Mucosa of descending colon (tissue), 3 donors: ENCODE measurements around the gene SLC25A23. TPM values are rescaled to one million over a fixed set of nuclear protein-coding genes. Genes with fewer than 3 reads are reported as not detected.

ENCODE experiments used
- ATAC-seq: fragments of 200-7000 bp; cut with Tn5 transposase; one replicate; pipeline ENCODE4 v1.9.1; 2020; ENCODE audit warnings: mild to moderate bottlenecking, moderate library complexity
- DNase-seq, 3 donors: peaks; one replicate each; pipeline ENCODE4 v3.0.0-alpha.2; 2020
- H3K36me3 ChIP-seq: fragments of 200-600 bp; one replicate; pipeline ENCODE4 v1.8.0; 2021; ENCODE audit warnings: low read depth, mild to moderate bottlenecking
- H3K4me1 ChIP-seq: fragments of 200-600 bp; one replicate; pipeline ENCODE4 v1.8.0; 2021; ENCODE audit warnings: low read depth, mild to moderate bottlenecking
- H3K4me3 ChIP-seq: fragments of 200-600 bp; one replicate; pipeline ENCODE4 v1.8.0; 2021; ENCODE audit warnings: mild to moderate bottlenecking
- H3K9me3 ChIP-seq: fragments of 200-600 bp; one replicate; pipeline ENCODE4 v1.8.0; 2021; ENCODE audit warnings: mild to moderate bottlenecking
- CTCF ChIP-seq: fragments of 200-600 bp; IDR thresholded peaks from one replicate; pipeline ENCODE4 v1.8.0; 2022; ENCODE audit warnings: antibody characterized with exemption, mild to moderate bottlenecking
- intact Hi-C, 2 donors: fragments of 100-400 bp; cut with DNase I in 1 of 2; cut with micrococcal nuclease in 1 of 2; formaldehyde crosslinking; loops; one replicate each; pipeline versions ENCODE4 v1.11.0 to v1.11.1; 2022; cut with DNase I, micrococcal nuclease
- total RNA-seq, 3 donors: library from RNA; stranded (reverse); fragmentation: NEBNext Ultra II Directional in 2 of 3; extraction: Animal tissue kit (Norgen Biotek cat#: 25700) in 2 of 3; gene quantifications; one replicate each; pipeline versions ENCODE4 v1.2.1 to v1.2.4, GENCODE V29; 2021 to 2023
- donor health status: DM: no; HTN: no; CAD: no; lungs with moderate emphysema.
- donor health status: DM: no; HTN: no; CAD: no.
- donor health status: DM: no; HTN: yes; CAD: no.

The SLC25A23 gene
- total RNA-seq, 3 donors from 2014 or later, result 106 to 181 (median 116) TPM

- TF ChIP-seq CTCF, result no peak
- ATAC-seq, result no peak
- Histone ChIP-seq H3K9me3 (no peaks in the 10 kb centered on the region), H3K36me3 (no peaks in the 10 kb centered on the region), H3K4me3 (no peak overlapping the region), H3K4me1 (no peaks in the 10 kb centered on the region)
- intact Hi-C loops, result no loop called here
- DNase-seq, result no peak
These were observed 17.4 kb downstream of the SLC25A23 start for GRCh38 chr19:6442087-6442688.

GRCh38 chr19:6440905-6441304 is 18.7 kb downstream of the SLC25A23 start:
- no peak for TF ChIP-seq CTCF
- no peak overlapping the region for H3K4me3 ChIP-seq
- no peaks in the 10 kb centered on the region for H3K9me3 ChIP-seq
- no peaks in the 10 kb centered on the region for H3K36me3 ChIP-seq
- no peaks in the 10 kb centered on the region for H3K4me1 ChIP-seq
- ATAC-seq, result no peak
- intact Hi-C loops, result no loop called here
- no peak for DNase-seq

GRCh38 chr19:6439743-6440142 is 19.8 kb downstream of the SLC25A23 start:
- intact Hi-C loops, result no loop called here
- no peak for DNase-seq
- Histone ChIP-seq H3K36me3 (no peaks in the 10 kb centered on the region), H3K4me1 (no peaks in the 10 kb centered on the region), H3K9me3 (no peaks in the 10 kb centered on the region), H3K4me3 (no peak overlapping the region)
- no peak for ATAC-seq
- no peak for TF ChIP-seq CTCF

GRCh38 chr19:6433663-6434062 is 25.9 kb downstream of the SLC25A23 start, which contains the start of gene SLC25A41:
Gene SLC25A41, minus strand, starts transcription at chr19:6433763. Its CDS starts 70 bp downstream, at chr19:6433693.
- ATAC-seq, result no peak
- H3K36me3 ChIP-seq, result no peaks in the 10 kb centered on the region
- H3K4me3 ChIP-seq, result no peak within 1 kb of the TSS
- no peak for TF ChIP-seq CTCF
- intact Hi-C loops, result no loop called here
- H3K4me1 ChIP-seq, result no peaks in the 10 kb centered on the region
- no peak for DNase-seq
- no peaks in the 10 kb centered on the region for H3K9me3 ChIP-seq

GRCh38 chr19:6433165-6433564 is 26.4 kb downstream of the SLC25A23 start:
- intact Hi-C loops, result no loop called here
- DNase-seq (no peak), ATAC-seq (no peak)
- Histone ChIP-seq H3K4me3 (no peak overlapping the region), H3K36me3 (no peaks in the 10 kb centered on the region), H3K4me1 (no peaks in the 10 kb centered on the region), H3K9me3 (no peaks in the 10 kb centered on the region)
- no peak for TF ChIP-seq CTCF

- no peaks in the 10 kb centered on the region for H3K9me3 ChIP-seq
- no peak for DNase-seq
- intact Hi-C loops, result no loop called here
- no peak overlapping the region for H3K4me3 ChIP-seq
- H3K36me3 ChIP-seq, result no peaks in the 10 kb centered on the region
- H3K4me1 ChIP-seq, result no peaks in the 10 kb centered on the region
- no peak for TF ChIP-seq CTCF
- no peak for ATAC-seq
These were observed 27.7 kb downstream of the SLC25A23 start for GRCh38 chr19:6431891-6432290.
